Measurements from ENCODE around the gene COL27A1. TPM values are rescaled to one million over a fixed set of nuclear protein-coding genes. Genes with fewer than 3 reads are reported as not detected.

COL27A1 gene
- total RNA-seq (ENCODE audit: low replicate concordance): 2.1 and 9.6 TPM in 2 replicates

DNA sequence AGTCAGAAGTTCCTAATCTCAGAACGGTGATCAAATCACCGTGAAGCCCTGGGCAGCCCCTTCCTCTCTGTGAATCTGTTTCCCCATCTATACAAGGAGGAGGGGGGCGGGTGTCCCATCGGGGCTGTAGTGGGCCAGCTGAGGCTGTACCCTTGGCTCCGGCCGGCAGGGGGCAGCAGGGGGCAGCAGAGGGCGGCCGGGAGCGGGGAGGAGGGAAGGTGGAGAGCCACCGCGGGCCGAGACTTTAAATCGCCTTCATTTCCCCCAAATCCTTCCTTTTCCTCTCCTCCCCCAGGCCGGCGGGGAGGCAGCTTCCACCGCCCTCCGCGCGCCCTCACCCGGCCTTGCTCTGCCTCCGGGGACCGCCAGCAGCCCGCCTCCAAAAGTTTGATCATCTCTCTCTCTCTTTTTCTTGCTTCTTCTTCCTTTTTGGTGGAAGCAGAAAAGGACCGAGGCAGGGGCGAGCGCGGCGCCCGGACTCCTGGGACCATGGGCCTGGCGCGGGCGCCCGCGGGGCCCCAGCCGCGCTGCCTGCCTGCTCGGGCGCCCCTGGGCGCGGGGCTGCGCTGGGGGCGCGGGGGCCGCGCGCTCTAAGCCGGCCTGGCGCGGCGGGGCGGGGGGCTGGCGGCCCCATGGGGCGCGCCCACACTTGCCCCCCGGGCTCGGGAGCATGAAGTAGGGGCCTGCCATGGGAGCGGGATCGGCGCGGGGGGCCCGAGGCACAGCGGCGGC, at the start of gene COL27A1:
Gene COL27A1 (plus strand): TSS at position 275 of the 732 bp plus-strand sequence. CDS start 414 bp downstream, at position 689.
- TF ChIP-seq, protein P1, sequence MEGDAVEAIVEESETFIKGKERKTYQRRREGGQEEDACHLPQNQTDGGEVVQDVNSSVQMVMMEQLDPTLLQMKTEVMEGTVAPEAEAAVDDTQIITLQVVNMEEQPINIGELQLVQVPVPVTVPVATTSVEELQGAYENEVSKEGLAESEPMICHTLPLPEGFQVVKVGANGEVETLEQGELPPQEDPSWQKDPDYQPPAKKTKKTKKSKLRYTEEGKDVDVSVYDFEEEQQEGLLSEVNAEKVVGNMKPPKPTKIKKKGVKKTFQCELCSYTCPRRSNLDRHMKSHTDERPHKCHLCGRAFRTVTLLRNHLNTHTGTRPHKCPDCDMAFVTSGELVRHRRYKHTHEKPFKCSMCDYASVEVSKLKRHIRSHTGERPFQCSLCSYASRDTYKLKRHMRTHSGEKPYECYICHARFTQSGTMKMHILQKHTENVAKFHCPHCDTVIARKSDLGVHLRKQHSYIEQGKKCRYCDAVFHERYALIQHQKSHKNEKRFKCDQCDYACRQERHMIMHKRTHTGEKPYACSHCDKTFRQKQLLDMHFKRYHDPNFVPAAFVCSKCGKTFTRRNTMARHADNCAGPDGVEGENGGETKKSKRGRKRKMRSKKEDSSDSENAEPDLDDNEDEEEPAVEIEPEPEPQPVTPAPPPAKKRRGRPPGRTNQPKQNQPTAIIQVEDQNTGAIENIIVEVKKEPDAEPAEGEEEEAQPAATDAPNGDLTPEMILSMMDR (IDR thresholded peaks at IDR 0.05; ENCODE audit: insufficient read depth, low read length): peak; percentile 95
- peak; percentile 76 for DNase-seq (ENCODE audit: low read depth)
- peak within 1 kb of the TSS; percentile 76 for H3K4me3 ChIP-seq (ENCODE audit: low read depth, low read length)

DNA sequence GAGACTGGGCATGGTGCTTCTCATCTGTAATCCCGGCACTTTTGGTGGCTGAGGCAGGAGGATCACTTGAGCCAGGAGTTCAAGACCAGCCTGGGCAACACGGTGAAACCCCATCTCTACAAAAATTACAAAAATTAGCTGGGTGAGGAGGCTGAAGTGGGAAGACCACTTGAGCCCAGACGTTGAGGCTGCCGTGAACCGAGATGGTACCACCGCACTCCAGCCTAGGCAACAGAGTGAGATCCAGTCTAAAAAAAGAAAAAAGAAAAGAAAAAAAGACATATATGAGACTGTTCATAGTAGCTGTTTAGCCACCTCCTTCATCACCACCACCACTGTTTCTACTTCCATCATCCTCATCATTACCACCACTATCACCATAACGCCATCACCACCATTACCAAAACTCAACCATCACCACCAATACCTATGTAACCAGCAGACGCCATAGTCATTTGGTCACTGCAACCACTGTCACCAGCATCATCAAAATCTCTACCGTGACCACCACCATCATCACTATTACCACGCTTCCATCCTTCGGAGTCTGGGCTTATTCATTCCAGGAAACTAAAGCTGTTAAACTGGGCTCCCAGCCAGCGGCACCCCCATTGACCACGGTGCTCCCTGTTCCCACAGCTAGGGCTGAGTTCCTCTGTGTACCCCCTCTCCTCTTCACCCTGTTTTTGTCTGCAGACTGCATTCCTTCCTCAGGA, 47.9 kb upstream of the COL27A1 start:
- H3K4me3 ChIP-seq (ENCODE audit: low read depth, low read length): no peak overlapping the region
- TF ChIP-seq, protein P1 (IDR thresholded peaks at IDR 0.05; ENCODE audit: insufficient read depth, low read length): no peak
- no peak for DNase-seq (ENCODE audit: low read depth)

DNA sequence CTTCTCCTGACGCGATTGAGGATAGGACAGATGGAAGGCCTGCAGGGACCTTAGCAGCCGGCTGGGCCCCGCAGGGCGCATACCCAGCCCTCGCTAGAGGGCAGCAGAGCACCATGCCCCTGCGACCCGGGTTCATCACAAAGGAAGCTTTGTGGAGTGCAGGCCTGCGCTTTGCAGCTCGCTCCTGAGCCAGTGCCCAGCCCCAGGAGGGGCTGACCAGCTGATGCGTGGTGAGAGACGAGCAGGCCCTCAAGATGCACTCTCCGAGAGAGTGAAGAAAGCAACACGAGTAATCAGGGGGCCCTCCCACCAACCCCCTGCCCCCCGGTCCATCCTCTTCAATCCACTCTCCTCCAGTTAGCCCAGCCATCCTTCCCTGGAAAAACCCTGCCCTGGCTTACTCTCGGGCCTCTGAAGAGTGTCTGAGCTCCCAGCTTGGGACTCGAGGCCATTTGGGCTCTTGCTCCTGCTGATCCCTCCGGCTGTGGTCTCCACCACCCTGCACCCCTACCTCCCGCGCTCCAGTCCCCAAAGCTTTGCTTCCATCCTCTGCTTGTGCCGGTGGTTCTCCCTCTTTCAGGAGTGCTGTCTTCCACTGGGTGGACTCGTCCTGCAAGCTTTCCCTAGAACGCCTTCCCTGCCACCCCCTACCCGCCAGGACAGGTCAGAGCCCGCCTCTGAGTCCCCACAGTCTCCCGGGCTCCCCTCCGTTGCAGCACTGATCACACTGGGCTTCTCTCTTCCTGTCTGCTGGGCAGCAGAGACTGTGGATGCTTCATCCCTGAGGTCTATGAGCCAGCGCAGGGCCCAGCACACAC, 47.1 kb upstream of the COL27A1 start:
- peak; percentile 71 for DNase-seq (ENCODE audit: low read depth)
- TF ChIP-seq, protein P1 (IDR thresholded peaks at IDR 0.05; ENCODE audit: insufficient read depth, low read length): peak; percentile 99
- no peak overlapping the region for H3K4me3 ChIP-seq (ENCODE audit: low read depth, low read length)

DNA sequence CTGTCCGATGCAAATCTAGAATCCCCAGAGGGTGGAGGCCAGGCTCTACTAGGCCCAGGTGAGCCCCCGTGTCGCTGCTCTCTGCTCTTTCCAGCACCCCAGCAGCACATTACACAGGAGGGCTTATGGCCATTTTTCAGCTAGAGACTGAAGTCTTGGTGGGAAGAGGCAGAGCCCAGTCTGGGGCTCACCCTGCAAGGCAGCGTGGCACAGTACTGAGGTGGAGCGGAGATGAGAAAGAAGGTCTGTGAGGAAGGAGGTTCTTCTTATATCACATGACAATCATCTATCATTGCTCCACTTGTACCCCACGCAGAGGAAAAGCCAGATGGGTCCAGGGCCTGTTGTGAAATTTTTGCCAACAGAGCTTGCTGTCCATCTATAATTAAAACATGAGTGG, 46.2 kb upstream of the COL27A1 start:
- no peak for DNase-seq (ENCODE audit: low read depth)
- no peak overlapping the region for H3K4me3 ChIP-seq (ENCODE audit: low read depth, low read length)
- TF ChIP-seq, protein P1 (IDR thresholded peaks at IDR 0.05; ENCODE audit: insufficient read depth, low read length): no peak

DNA sequence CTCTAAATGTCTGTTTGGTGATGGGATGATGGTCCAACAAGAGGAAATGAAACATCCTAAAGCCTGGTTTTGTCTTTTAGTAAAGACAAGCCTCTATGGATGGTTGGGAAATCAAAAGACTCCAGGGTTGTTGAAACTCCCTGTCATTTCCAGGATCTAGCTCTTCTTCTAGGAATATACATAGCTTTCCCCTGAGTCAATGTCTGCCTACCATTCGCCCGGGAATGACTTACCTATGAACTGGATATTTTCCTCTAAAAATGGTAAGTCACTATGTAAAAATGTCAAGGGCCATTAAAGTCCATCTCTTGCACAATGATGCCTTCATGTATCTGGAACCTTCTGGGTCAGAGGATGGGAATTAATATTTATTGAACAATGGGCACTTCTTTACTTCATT, 45.2 kb upstream of the COL27A1 start:
- no peak overlapping the region for H3K4me3 ChIP-seq (ENCODE audit: low read depth, low read length)
- TF ChIP-seq, protein P1 (IDR thresholded peaks at IDR 0.05; ENCODE audit: insufficient read depth, low read length): no peak
- peak; percentile 72 for DNase-seq (ENCODE audit: low read depth)

DNA sequence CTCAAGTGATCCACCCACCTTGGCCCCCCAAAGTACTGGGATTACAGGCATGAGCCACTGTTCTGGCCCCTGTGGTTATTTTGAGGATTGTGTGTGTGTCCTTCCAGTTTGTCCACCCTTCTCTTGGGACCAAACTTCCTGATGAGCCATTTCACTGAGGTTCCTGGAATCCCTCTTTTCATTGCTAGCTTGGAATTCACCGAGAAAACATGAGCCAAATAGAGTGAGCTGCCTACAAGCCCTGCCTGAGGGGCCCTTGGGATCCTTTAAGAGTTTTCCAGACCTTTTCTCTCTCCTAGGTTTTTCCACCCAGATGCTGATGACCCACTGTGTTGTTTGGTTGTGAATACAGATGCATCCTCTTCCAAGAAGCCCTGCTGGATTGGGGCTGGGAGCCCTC, 43.0 kb upstream of the COL27A1 start:
- no peak overlapping the region for H3K4me3 ChIP-seq (ENCODE audit: low read depth, low read length)
- peak; percentile 43 for DNase-seq (ENCODE audit: low read depth)
- TF ChIP-seq, protein P1 (IDR thresholded peaks at IDR 0.05; ENCODE audit: insufficient read depth, low read length): no peak

All from fibroblast of the aortic adventitia (primary cell).